BE2C (cell line): ENCODE data around the gene CUBN.

ENCODE experiments used
- DNase-seq: peaks from one replicate; pipeline ENCODE4 v3.0.0-alpha.2; 2020
- H3K27me3 ChIP-seq: fragments of 250-450 bp; sonication (Bioruptor Pico); 2 replicates; pipeline ENCODE4 v1.5.1; 2020; ENCODE audit warnings: mild to moderate bottlenecking
- H3K36me3 ChIP-seq: fragments of 250-450 bp; sonication (Bioruptor Pico); 2 replicates; pipeline ENCODE4 v1.5.1; 2020; ENCODE audit warnings: mild to moderate bottlenecking
- H3K4me1 ChIP-seq: fragments of 250-450 bp; sonication (Bioruptor Pico); 2 replicates; pipeline ENCODE4 v1.5.1; 2020
- H3K4me3 ChIP-seq: 2 replicates; pipeline ENCODE4 v1.5.1; 2011; ENCODE audit warnings: low read depth, low read length
- H3K9me3 ChIP-seq: fragments of 250-450 bp; sonication (Bioruptor Pico); 2 replicates; pipeline ENCODE4 v1.5.1; 2020
- CTCF ChIP-seq: IDR thresholded peaks from 2 replicates; pipeline ENCODE4 v1.5.1; 2012; ENCODE audit warnings: mild to moderate bottlenecking, low read depth, low read length

Gene CUBN

GRCh38 chr10:17125206-17125893 is 4.3 kb downstream of the CUBN start:
- DNase-seq, result no peak
- Histone ChIP-seq H3K4me3 (no peak overlapping the region), H3K4me1 (no peaks in the 10 kb centered on the region), H3K9me3 (no peaks in the 10 kb centered on the region), H3K36me3 (no peaks in the 10 kb centered on the region), H3K27me3 (no peaks in the 10 kb centered on the region)
- TF ChIP-seq CTCF, result no peak

GRCh38 chr10:17123961-17124360 is 5.7 kb downstream of the CUBN start:
- no peaks in the 10 kb centered on the region for H3K4me1 ChIP-seq
- no peaks in the 10 kb centered on the region for H3K36me3 ChIP-seq
- no peak for DNase-seq
- H3K4me3 ChIP-seq, result no peak overlapping the region
- H3K27me3 ChIP-seq, result no peaks in the 10 kb centered on the region
- TF ChIP-seq CTCF, result no peak
- no peaks in the 10 kb centered on the region for H3K9me3 ChIP-seq

GRCh38 chr10:17122726-17123661 is 6.6 kb downstream of the CUBN start:
- Histone ChIP-seq H3K9me3 (no peaks in the 10 kb centered on the region), H3K4me3 (no peak overlapping the region), H3K4me1 (no peaks in the 10 kb centered on the region), H3K36me3 (no peaks in the 10 kb centered on the region), H3K27me3 (no peaks in the 10 kb centered on the region)
- no peak for TF ChIP-seq CTCF
- no peak for DNase-seq

GRCh38 chr10:17122052-17122451 is 7.6 kb downstream of the CUBN start:
- Histone ChIP-seq H3K4me3 (no peak overlapping the region), H3K4me1 (no peaks in the 10 kb centered on the region), H3K27me3 (no peaks in the 10 kb centered on the region), H3K9me3 (no peaks in the 10 kb centered on the region), H3K36me3 (no peaks in the 10 kb centered on the region)
- no peak for DNase-seq
- no peak for TF ChIP-seq CTCF

GRCh38 chr10:17120694-17121093 is 8.9 kb downstream of the CUBN start:
- Histone ChIP-seq H3K4me1 (no peaks in the 10 kb centered on the region; the same call in 1 of the 2 replicates), H3K9me3 (no peaks in the 10 kb centered on the region), H3K4me3 (no peak overlapping the region), H3K27me3 (no peaks in the 10 kb centered on the region), H3K36me3 (no peaks in the 10 kb centered on the region)
- TF ChIP-seq CTCF, result no peak
- DNase-seq, result no peak

- Histone ChIP-seq H3K4me3 (no peak overlapping the region), H3K9me3 (no peaks in the 10 kb centered on the region), H3K27me3 (no peaks in the 10 kb centered on the region), H3K36me3 (no peaks in the 10 kb centered on the region), H3K4me1 (no peaks in the 10 kb centered on the region; the same call in 1 of the 2 replicates)
- no peak for TF ChIP-seq CTCF
- no peak for DNase-seq
Observed at GRCh38 chr10:17119845-17120244, 9.8 kb downstream of the CUBN start.
